H1 (cell line): ENCODE results near the gene ITGAE. TPM values are rescaled to one million over a fixed set of nuclear protein-coding genes. Genes with fewer than 3 reads are reported as not detected.

Experiments used
- CTCF ChIA-PET: fragments of 300-600 bp; sonication (Branson Sonifier 250); formaldehyde crosslinking; loops from one replicate; lab custom pipeline; 2021; ENCODE audit not compliant: partially characterized antibody; lab: Charles Lee
- POLR2A ChIA-PET: fragments of 300-600 bp; sonication (Branson Sonifier 250); formaldehyde crosslinking; loops from one replicate; lab custom pipeline; 2021; ENCODE audit warnings: inconsistent platforms; ENCODE audit not compliant: partially characterized antibody; lab: Charles Lee
- DNase-seq, 2 experiments: peaks; one replicate each; pipeline versions ENCODE4 v3.0.0 to v3.0.0-alpha.2; 2010 to 2022; ENCODE audit warnings: low spot score in 2 of 2, low read depth in 1 of 2, mixed read lengths in 1 of 2
- FAIRE-seq: peaks from 2 replicates; lab custom pipeline; 2011; peaks lifted over from hg19 to GRCh38; lab: Jason Lieb, UNC
- H2AFZ ChIP-seq: 2 replicates; pipeline ENCODE4 v1.8.1; 2012; ENCODE audit warnings: low read length, inconsistent platforms
- H2AK5ac ChIP-seq: 2 replicates; pipeline ENCODE4 v1.6.1; 2013; ENCODE audit warnings: low read depth, low read length
- H2BK120ac ChIP-seq: replicated peaks from 2 replicates; pipeline ENCODE3; 2013; ENCODE audit warnings: low read depth, low read length, inconsistent platforms
- H2BK12ac ChIP-seq: 2 replicates; pipeline ENCODE4 v1.6.1; 2013; ENCODE audit warnings: low read depth, low read length
- H2BK15ac ChIP-seq: 2 replicates; pipeline ENCODE4 v1.6.1; 2013; ENCODE audit warnings: low read length
- H2BK20ac ChIP-seq: 2 replicates; pipeline ENCODE4 v1.6.1; 2013; ENCODE audit warnings: low read length
- H2BK5ac ChIP-seq: 2 replicates; pipeline ENCODE4 v1.6.1; 2013; ENCODE audit warnings: low read depth, low read length
- H3K14ac ChIP-seq: 2 replicates; pipeline ENCODE4 v1.6.1; 2013; ENCODE audit warnings: inconsistent platforms; ENCODE audit not compliant: insufficient read length
- H3K18ac ChIP-seq: 2 replicates; pipeline ENCODE4 v1.6.1; 2013; ENCODE audit warnings: low read length; ENCODE audit errors: extremely low read depth
- H3K23ac ChIP-seq: 2 replicates; pipeline ENCODE4 v1.6.1; 2013; ENCODE audit warnings: inconsistent platforms; ENCODE audit not compliant: insufficient read length
- H3K23me2 ChIP-seq: 2 replicates; pipeline ENCODE4 v1.6.1; 2013; ENCODE audit warnings: low read depth, low read length
- H3K27ac ChIP-seq: 2 replicates; pipeline ENCODE4 v1.6.1; 2011; ENCODE audit warnings: low read depth, low read length, inconsistent platforms
- H3K27me3 ChIP-seq, 4 experiments: replicated peaks in 1 of 4; 1 replicate in 1 of 4; 2 replicates in 3 of 4; pipeline versions ENCODE4 v1.6.1 to v1.8.1; 2011 to 2013; ENCODE audit warnings: low read length in 3 of 4, mild to moderate bottlenecking in 3 of 4, inconsistent platforms in 2 of 4, mixed read lengths in 2 of 4, moderate library complexity in 1 of 4; ENCODE audit not compliant: control insufficient read depth in 3 of 4, insufficient read depth in 3 of 4; ENCODE audit errors: extremely low read depth in 1 of 4
- H3K36me3 ChIP-seq, 4 experiments: 2 replicates each; pipeline versions ENCODE4 v1.6.1 to v1.8.1; 2011 to 2013; ENCODE audit warnings: mild to moderate bottlenecking in 4 of 4, low read length in 3 of 4, moderate library complexity in 2 of 4, control low read depth in 1 of 4, inconsistent platforms in 1 of 4; ENCODE audit not compliant: insufficient read depth in 4 of 4, control insufficient read depth in 2 of 4
- H3K4ac ChIP-seq: replicated peaks from 2 replicates; pipeline ENCODE3; 2013; ENCODE audit warnings: low read length, low read depth, mixed read lengths, inconsistent platforms; ENCODE audit not compliant: insufficient read length
- H3K4me1 ChIP-seq, 4 experiments: replicated peaks in 1 of 4; 1 replicate in 1 of 4; 2 replicates in 3 of 4; pipeline versions ENCODE4 v1.6.1 to v1.8.1; 2011 to 2013; ENCODE audit warnings: low read length in 3 of 4, inconsistent platforms in 2 of 4, mixed read lengths in 1 of 4; ENCODE audit not compliant: insufficient read depth in 4 of 4, control insufficient read depth in 3 of 4
- H3K4me2 ChIP-seq, 2 experiments: 2 replicates each; pipeline versions ENCODE4 v1.6.1 to v1.8.1; 2011 to 2013; ENCODE audit warnings: low read depth in 2 of 2, low read length in 2 of 2, control low read depth in 1 of 2, inconsistent platforms in 1 of 2, mild to moderate bottlenecking in 1 of 2; ENCODE audit not compliant: insufficient read depth in 1 of 2
- H3K4me3 ChIP-seq, 4 experiments: fragments of 200-600, 300-600 bp in 1 of 4; sonication (generic), shearing (Covaris generic), sonication (Bioruptor Twin) in 1 of 4; 2 replicates each; pipeline versions ENCODE4 v1.5.1 to v1.8.1; 2011 to 2016; ENCODE audit warnings: low read length in 4 of 4, low read depth in 3 of 4, control low read depth in 2 of 4, inconsistent platforms in 2 of 4, mild to moderate bottlenecking in 2 of 4, mixed read lengths in 1 of 4, moderate library complexity in 1 of 4; ENCODE audit not compliant: insufficient read depth in 2 of 4; ENCODE audit errors: extremely low read depth in 1 of 4
- H3K56ac ChIP-seq: replicated peaks from 2 replicates; pipeline ENCODE3; 2013; ENCODE audit warnings: low read depth, mild to moderate bottlenecking, mixed read lengths, low read length, inconsistent platforms; ENCODE audit not compliant: insufficient read length
- H3K79me1 ChIP-seq: 2 replicates; pipeline ENCODE4 v1.6.1; 2013; ENCODE audit warnings: low read depth, low read length, control low read depth
- H3K79me2 ChIP-seq, 2 experiments: 2 replicates each; pipeline versions ENCODE4 v1.6.1 to v1.8.1; 2012 to 2013; ENCODE audit warnings: low read length in 2 of 2, mild to moderate bottlenecking in 2 of 2, inconsistent platforms in 1 of 2; ENCODE audit not compliant: insufficient read depth in 2 of 2, control insufficient read depth in 1 of 2
- H3K9ac ChIP-seq, 4 experiments: replicated peaks in 1 of 4; 1 replicate in 1 of 4; 2 replicates in 3 of 4; pipeline versions ENCODE4 v1.6.1 to v1.8.1; 2011 to 2013; ENCODE audit warnings: low read depth in 3 of 4, low read length in 3 of 4, control low read depth in 2 of 4, mild to moderate bottlenecking in 2 of 4, moderate library complexity in 2 of 4, inconsistent platforms in 1 of 4; ENCODE audit errors: extremely low read depth in 1 of 4
- H3K9me3 ChIP-seq, 2 experiments: 2 replicates each; pipeline versions ENCODE4 v1.6.1 to v1.8.1; 2012 to 2013; ENCODE audit warnings: mild to moderate bottlenecking in 2 of 2, moderate library complexity in 2 of 2, control low read depth in 1 of 2, inconsistent platforms in 1 of 2, low read depth in 1 of 2, low read length in 1 of 2, mixed read lengths in 1 of 2; ENCODE audit not compliant: insufficient read depth in 2 of 2
- H4K20me1 ChIP-seq, 2 experiments: replicated peaks in 1 of 2; 2 replicates each; pipeline versions ENCODE3 to v1.8.1; 2011 to 2013; ENCODE audit warnings: inconsistent platforms in 2 of 2, low read length in 2 of 2, mild to moderate bottlenecking in 1 of 2; ENCODE audit not compliant: insufficient read depth in 2 of 2, control insufficient read depth in 1 of 2
- H4K5ac ChIP-seq: 2 replicates; pipeline ENCODE4 v1.6.1; 2013; ENCODE audit warnings: low read length, low read depth, mixed read lengths, inconsistent platforms; ENCODE audit not compliant: insufficient read length
- H4K8ac ChIP-seq: 2 replicates; pipeline ENCODE4 v1.8.0; 2013; ENCODE audit warnings: mild to moderate bottlenecking, moderate library complexity, low read length, inconsistent platforms; ENCODE audit not compliant: insufficient read depth; ENCODE audit errors: extremely low read depth
- H4K91ac ChIP-seq: replicated peaks from 2 replicates; pipeline ENCODE3; 2013; ENCODE audit warnings: low read length, mixed read lengths, inconsistent platforms; ENCODE audit not compliant: insufficient read length
- CTBP2 ChIP-seq: IDR thresholded peaks from 2 replicates; pipeline ENCODE4 v1.7.0; 2011; ENCODE audit warnings: borderline replicate concordance, mild to moderate bottlenecking, moderate library complexity, mixed read lengths, low read length; ENCODE audit not compliant: insufficient read depth, insufficient read length
- NANOG ChIP-seq: IDR thresholded peaks from 2 replicates; pipeline ENCODE4 v1.6.1; 2011; ENCODE audit warnings: low read length, low read depth, mild to moderate bottlenecking, inconsistent platforms; ENCODE audit not compliant: insufficient read depth, poor library complexity, severe bottlenecking
- RAD21 ChIP-seq, 2 experiments: IDR thresholded peaks in 1 of 2; conservative IDR thresholded peaks in 1 of 2; 2 replicates each; pipeline ENCODE4 v1.6.1; 2011; ENCODE audit warnings: low read depth in 2 of 2, low read length in 2 of 2, improper control_type of control experiment in 1 of 2, inconsistent platforms in 1 of 2, mild to moderate bottlenecking in 1 of 2, moderate library complexity in 1 of 2
- WGBS, 2 experiments: shearing (Covaris generic) in 1 of 2; methylation state at CpG; one replicate each; pipeline versions ENCODE4 v1.1.6 to v1.1.7; 2013 to 2015; ENCODE audit warnings: low lambda C conversion rate in 2 of 2, mixed read lengths in 2 of 2, inconsistent platforms in 1 of 2, low coverage in 1 of 2, missing lambda C conversion rate in 1 of 2; ENCODE audit not compliant: insufficient replicate concordance in 2 of 2, insufficient coverage in 1 of 2, insufficient read length in 1 of 2; ENCODE audit errors: extremely low coverage in 1 of 2, missing lambda C conversion rate in 1 of 2; 5-methylcytosine and 5-hydroxymethylcytosine counted together
- polyA plus RNA-seq, 7 experiments: library from polyadenylated mRNA; depleted of rRNA in 3 of 7; stranded (reverse) in 5 of 7; unstranded in 2 of 7; fragments of >200 nt in 5 of 7; fragments of 200-250 nt in 2 of 7; gene quantifications; 1 replicate in 5 of 7; 2 replicates in 1 of 7; 4 replicates in 1 of 7; pipeline versions ENCODE4 v1.2.1 to v1.2.3, GENCODE V29; 2011 to 2013; ENCODE audit warnings: missing spikeins in 2 of 7, mixed read lengths in 2 of 7
- total RNA-seq: library from RNA; stranded (reverse); fragmentation: NEBNext Ultra II Directional; extraction: Animal tissue kit (Norgen Biotek cat#: 25700); gene quantifications from 2 replicates; pipeline ENCODE4 v1.2.1, GENCODE V29; 2021

ITGAE gene
- total and polyA plus RNA-seq, 2 of the 8 experiments (the other 6 are each of a cell fraction or from before 2014, with no cell fraction given): 23.2 to 43.1 TPM

- H4K91ac ChIP-seq: no peak overlapping the region
Observed at GRCh38 chr17:3836551-3836950, 35.6 kb upstream of the ITGAE start.

More at GRCh38 chr17:3836551-3836950, 35.6 kb upstream of the ITGAE start:
- Histone ChIP-seq H3K9me3 (no peaks in the 10 kb centered on the region), H3K79me2 (peaks cover 10 to 37% of the 10 kb centered on the region in 2 experiments; a peak in 3 of 4 replicates), H3K27ac (no peak overlapping the region), H4K20me1 (peaks cover 6 to 19% of the 10 kb centered on the region in 2 experiments), H3K14ac (no peak overlapping the region), H2BK15ac (no peak overlapping the region), H3K9ac (no peak overlapping the region), H4K8ac (no peak overlapping the region), H3K79me1 (peaks cover 8% of the 10 kb centered on the region), H2BK5ac (no peak overlapping the region), H3K23ac (no peak overlapping the region), H2AFZ (no peak overlapping the region), H3K36me3 (peaks cover 12 to 57% (median 39%) of the 10 kb centered on the region in 4 experiments; a peak in 7 of 8 replicates), H3K56ac (no peak overlapping the region), H3K27me3 (no peaks in the 10 kb centered on the region), H3K23me2 (no peaks in the 10 kb centered on the region), H3K4me1 (no peaks in the 10 kb centered on the region), H2BK20ac (no peak overlapping the region), H3K4me3 (no peak overlapping the region), H3K18ac (no peak overlapping the region), H3K4me2 (no peak overlapping the region), H2BK120ac (no peak overlapping the region), H4K5ac (no peak overlapping the region), H3K4ac (no peak overlapping the region), H2BK12ac (no peak overlapping the region), H2AK5ac (no peak overlapping the region)
- DNase-seq (no peak), FAIRE-seq (no peak)
- TF ChIP-seq CTBP2 (no peak), RAD21 (IDR thresholded peaks at IDR 0.05 in 1 of 2, conservative IDR thresholded peaks at IDR 0.05 in 1 of 2; ENCODE audit: low read depth in 2 of 2, low read length in 2 of 2) (no peak), NANOG (no peak)
- ChIA-PET POLR2A (no interaction called here), CTCF (interaction anchor here (1.1 to 1.6 kb wide), 3 partner anchors 9 to 99 kb away, joined by 3 to 4 read pairs (median 3); no protein-coding TSS in a partner anchor)
- WGBS, 2 experiments: 88% methylated on average over 8 of the region's 10 CpGs; no CpG with 5 or more reads in 1 of the 2 experiments
